Jurkat, Clone E6-1 (cell line): ENCODE data around the gene CPLX4.
"Not testable (repeated sequence)": the region's sequence is repeated elsewhere in the genome, so short reads cannot be mapped to it uniquely, and the experiment has no call there.

Experiments
- DNase-seq: peaks from one replicate; pipeline ENCODE4 v3.0.0-alpha.2; 2011; ENCODE audit warnings: low read depth, low spot score
- H3K4me3 ChIP-seq: 2 replicates; pipeline ENCODE4 v1.5.1; 2011; ENCODE audit warnings: mild to moderate bottlenecking, low read length, control low read depth, moderate library complexity

The CPLX4 gene

GRCh38 chr18:59272891-59273758, 45.3 kb downstream of the CPLX4 start, which contains the start of gene RAX:
RAX (minus strand) TSS chr18:59273454; CDS start chr18:59273206, 248 bp downstream.
- H3K4me3 ChIP-seq: no peak within 1 kb of the TSS
- no peak for DNase-seq

DNA sequence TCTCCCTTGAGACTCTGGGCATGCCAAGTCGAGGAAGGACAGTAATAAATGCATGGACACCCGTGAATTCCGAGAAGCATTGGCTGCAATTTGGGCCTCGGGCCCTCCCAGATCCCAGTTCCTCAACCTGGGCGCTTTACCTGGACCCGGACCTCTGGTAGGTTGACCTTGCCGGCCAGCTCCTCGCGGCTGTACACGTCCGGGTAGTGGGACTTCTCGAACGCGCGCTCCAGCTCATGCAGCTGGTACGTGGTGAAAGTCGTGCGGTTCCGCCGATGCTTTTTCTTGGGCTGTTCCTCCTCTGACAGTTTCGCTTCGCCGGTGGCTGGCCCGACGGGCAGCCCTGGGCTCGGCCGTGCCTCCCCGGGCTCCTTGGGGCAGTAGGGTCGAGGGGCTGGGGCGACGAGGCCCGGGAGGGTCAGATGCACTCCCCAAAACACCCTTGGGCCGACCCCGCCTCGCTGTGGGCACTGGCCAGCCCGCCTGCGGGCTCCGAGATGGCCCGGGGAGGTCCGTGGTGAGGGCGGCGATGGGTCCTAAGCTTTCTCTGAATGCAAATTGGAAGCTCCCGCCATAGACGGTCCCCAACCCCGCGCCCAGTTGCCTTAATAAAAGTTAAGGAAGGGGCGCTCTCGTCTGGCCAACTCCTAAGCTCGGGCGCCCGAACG, 46.1 kb downstream of the CPLX4 start:
- no peak overlapping the region for H3K4me3 ChIP-seq
- DNase-seq: no peak

DNA sequence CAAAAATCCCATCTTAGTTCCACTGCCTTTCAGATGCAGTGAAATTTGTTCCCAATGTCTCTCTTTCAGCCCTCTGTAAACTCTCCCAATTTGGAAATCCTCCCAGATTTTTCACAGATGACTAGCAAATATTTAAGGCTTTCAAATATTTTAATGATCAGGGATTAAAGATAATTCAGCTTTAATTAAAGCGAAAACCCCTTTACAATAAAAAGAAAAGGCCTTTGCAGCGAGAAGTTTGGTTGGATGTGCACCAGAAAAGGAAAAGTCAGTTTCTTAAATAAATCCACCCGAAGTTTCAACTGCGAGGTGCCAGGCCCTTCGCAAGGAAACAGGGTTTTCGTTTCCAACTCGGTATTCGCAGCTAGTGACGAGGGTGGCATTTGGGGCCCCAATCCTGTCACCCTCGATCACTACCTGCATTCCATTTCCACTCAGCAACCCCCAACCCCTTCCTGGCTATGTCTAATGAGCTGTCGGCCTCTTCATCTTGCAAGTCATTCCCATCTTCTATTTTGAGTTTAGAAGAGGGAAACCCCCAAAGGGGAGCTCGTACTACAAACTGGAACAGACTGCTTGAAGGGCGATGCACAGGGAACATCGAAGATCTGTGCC, 46.7 kb downstream of the CPLX4 start:
- H3K4me3 ChIP-seq: no peak overlapping the region

DNA sequence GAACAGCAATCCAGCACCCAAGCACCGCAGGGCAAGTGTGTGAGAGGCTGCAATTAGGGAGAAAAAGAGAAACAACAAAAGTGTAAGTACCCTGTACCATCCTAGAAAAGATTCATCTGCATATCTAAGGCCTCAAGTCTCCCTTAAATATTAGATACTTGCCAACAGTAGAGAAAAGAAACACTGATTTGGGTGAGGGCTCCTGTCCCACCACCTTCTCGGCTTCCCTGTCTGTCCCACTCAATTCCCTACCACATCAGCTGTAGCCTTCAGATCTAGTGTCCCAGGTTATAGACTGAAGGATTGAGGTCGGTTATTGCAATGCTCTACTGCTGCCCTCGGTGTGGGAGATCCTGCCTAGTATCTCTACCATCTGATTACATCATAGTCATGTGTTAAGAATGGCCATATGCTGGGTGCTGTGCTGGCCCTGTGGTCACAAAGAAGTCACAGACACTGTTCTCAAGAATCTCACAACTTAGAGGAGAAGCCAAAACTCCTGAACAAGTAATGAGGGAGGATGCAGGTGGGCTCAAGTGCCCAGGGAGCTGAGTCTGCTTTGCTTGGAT, 47.7 kb downstream of the CPLX4 start:
- DNase-seq: no peak
- no peak overlapping the region for H3K4me3 ChIP-seq

More for the DNA sequence above, 46.7 kb downstream of the CPLX4 start:
- DNase-seq: no peak

DNA sequence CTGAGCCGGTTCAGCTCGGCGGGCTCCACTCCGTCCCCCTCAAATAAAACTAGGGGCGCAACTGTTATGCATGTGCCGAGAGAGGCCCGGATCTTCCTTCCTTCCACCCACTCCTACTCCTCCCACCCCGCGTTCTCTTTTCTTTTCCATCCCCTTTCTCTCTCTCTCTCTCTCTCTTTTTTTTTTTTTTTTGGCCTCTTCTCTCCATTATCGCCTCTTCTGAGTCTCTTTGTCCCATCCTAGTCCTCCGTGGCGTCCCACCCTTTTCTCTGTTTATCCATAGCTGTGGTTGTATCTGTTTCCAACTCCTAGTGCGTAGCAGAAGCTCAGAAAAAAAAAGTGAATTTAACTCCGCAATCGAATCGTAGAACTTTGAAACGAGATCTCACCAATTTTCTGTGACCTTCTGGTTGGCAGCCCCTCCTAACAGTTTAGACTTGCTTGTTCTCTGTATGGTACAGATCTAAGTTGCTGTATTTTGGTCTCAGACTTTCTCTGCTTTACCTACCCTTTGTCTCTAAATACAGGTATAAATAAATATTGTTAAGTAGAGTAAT, 48.8 kb downstream of the CPLX4 start:
- no peak for DNase-seq
- H3K4me3 ChIP-seq: no peak overlapping the region

DNA sequence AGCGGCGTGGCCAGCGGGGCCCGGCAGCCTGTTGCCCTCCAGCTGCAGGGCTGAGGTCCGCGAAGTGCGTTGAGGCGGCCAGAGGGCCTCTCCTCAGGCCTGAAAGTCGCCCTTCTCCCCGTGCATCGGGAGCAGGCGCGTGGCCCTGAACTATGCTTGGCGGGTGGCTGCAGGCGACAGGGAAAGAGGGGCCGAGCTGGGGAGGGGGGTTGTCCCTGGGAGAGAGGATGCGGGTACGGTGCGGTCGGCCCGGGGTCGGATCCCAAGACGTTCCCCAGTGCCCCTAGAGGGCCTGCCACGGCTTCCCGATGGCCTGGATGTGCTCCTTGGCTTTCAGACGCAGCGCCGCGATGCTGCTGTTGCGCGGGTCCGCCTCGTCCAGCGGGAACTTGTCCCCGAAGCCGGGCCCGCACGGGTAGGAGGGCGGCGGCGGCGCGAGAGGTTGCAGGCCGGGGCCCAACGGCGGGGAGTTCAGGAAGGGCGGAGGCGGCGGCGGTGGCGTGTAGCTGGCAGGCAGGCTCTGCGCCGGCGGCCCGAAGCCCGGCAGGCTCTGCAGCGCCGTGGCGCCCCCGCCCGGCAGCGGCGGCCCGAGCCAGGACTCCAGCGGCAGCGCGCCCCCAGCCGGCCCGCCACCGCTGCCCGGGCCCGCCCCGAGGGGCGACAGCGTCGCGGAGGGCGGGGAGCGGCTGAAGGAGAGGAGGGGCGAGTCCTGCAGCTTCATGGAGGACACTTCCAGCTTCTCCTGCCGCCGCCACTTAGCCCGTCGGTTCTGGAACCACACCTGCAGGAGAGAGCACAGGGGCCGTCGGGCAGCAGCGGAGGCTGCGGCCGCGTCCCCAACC, 49.5 kb downstream of the CPLX4 start:
- DNase-seq: no peak
- H3K4me3 ChIP-seq: no peak overlapping the region

- no peak overlapping the region for H3K4me3 ChIP-seq
- no peak for DNase-seq
These were observed 50.2 kb downstream of the CPLX4 start for GRCh38 chr18:59268127-59268720.

- H3K4me3 ChIP-seq: no peak overlapping the region
- no peak for DNase-seq
These were observed 50.8 kb downstream of the CPLX4 start for GRCh38 chr18:59267503-59268126.

DNA sequence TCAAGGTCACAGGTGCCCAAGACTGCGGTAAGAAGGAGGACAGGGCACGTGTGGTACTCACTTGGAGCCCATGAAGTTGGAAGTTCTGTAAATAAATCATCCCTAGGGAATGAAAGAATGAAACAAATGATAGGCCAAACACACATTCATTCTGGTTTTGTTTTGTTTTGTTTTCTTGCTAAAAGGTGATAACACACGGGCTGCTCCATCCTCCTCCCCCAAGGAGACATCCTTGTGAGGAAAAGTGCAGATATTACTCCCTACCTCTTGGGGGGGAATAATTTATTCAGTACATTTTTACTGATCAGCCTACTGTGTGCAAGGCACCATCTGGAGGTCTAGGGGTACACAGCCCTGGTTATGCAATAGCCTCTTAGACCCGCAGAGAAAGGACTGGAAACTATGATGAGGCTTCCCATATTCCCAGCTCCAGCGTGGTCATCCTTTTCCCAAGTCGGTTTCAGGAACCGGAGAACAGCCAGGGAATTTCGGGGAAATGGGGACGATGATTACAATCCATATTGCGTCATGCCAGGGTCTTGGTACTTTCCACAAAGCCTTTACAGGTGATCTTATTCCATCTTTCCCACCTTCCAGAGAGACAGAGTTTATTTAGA, 51.5 kb downstream of the CPLX4 start:
- H3K4me3 ChIP-seq: no peak overlapping the region
- no peak for DNase-seq

DNA sequence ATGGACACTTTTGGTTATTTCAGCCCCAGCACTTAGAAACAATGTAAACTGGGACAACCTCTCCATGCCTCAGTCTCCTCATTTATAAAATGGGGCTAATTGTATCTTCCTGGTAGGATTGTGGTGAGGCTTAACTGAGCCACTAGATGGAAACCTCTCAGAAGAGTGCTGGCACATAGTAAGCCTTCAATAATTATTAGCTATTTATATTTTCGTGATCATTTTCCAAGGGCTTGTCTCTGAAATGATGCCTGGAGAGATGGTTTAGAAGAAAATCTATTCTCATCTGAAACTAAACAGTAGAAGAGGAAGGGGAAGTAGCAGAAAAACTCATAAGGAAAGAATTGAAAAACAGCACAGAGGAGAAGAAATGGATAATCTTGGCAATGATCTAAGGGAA, 52.0 kb downstream of the CPLX4 start:
- no peak for DNase-seq
- no peak overlapping the region for H3K4me3 ChIP-seq

- H3K4me3 ChIP-seq: no peak overlapping the region
These were observed 52.5 kb downstream of the CPLX4 start for GRCh38 chr18:59265974-59266369.

GRCh38 chr18:59265246-59265973, 53.0 kb downstream of the CPLX4 start:
- no peak overlapping the region for H3K4me3 ChIP-seq
- DNase-seq: no peak

More at GRCh38 chr18:59265974-59266369, 52.5 kb downstream of the CPLX4 start:
- no peak for DNase-seq

DNA sequence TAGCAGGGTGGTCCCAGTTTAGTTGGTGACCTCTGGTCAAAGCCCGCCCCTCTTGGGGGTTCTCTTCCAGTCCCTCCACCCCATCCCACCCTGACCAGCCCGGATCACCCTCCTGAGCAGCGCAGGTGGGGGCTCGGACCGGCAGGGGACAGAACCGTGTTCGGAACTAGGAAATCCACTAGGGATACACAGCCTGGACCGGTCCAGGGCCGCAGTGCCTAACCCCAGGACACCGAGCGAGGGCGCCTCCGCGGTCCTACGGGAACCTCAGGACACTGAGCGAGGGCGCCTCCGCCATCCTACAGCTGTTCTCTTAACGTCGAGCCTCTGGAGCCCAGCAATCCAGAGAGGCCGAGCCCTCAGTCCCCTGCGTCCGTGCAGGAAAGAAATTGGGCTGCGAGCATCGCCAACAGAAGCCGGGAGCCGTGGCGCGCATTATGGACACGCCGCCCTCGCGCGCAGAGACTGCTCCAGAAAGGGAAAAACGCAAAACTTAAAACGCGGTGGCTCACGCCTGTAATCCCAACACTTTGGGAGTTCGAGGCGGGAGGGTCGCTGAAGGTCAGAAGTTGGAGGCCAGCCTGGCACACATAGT, 53.7 kb downstream of the CPLX4 start:
- DNase-seq: no peak
- H3K4me3 ChIP-seq: no peak overlapping the region

GRCh38 chr18:59264121-59264571, 54.3 kb downstream of the CPLX4 start:
- H3K4me3 ChIP-seq: no peak overlapping the region
- DNase-seq: no peak

GRCh38 chr18:59263661-59264060, 54.8 kb downstream of the CPLX4 start:
- DNase-seq: no peak
- no peak overlapping the region for H3K4me3 ChIP-seq

DNA sequence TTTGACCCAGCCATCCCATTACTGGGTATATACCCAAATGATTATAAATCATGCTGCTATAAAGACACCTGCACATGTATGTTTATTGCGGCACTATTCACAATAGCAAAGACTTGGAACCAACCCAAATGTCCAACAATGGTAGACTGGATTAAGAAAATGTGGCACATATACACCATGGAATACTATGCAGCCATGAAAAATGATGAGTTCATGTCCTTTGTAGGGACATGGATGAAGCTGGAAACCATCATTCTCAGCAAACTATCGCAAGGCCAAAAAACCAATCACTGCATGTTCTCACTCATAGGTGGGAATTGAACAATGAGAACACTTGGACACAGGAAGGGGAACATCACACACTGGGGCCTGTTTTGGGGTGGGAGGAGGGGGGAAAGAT, 56.2 kb downstream of the CPLX4 start:
- not testable (repeated sequence) for DNase-seq, H3K4me3 ChIP-seq
